ENCODE data around the gene SERPINF2. TPM values are rescaled to one million over a fixed set of nuclear protein-coding genes. Genes with fewer than 3 reads are reported as not detected.

SERPINF2 gene
- total RNA-seq, 1 donor from 2014 or later: 1.2 TPM

GRCh38 chr17:1711804-1712203 is 30.9 kb upstream of the SERPINF2 start:
- peaks cover 11% of the 10 kb centered on the region for H3K36me3 ChIP-seq (ENCODE audit: control insufficient read depth, insufficient read depth, low read length)
- H3K4me3 ChIP-seq (ENCODE audit: low read depth, low read length): no peak overlapping the region
- no peak for DNase-seq (ENCODE audit: low read depth)
- TF ChIP-seq CTCF (IDR thresholded peaks at IDR 0.05; ENCODE audit: insufficient read depth, low read length, poor library complexity, severe bottlenecking): no peak
- H3K27me3 ChIP-seq (ENCODE audit: control insufficient read depth, insufficient read depth, low read length): no peaks in the 10 kb centered on the region

- no peak for DNase-seq (ENCODE audit: low read depth)
- peaks cover 11% of the 10 kb centered on the region for H3K36me3 ChIP-seq (ENCODE audit: control insufficient read depth, insufficient read depth, low read length)
- H3K27me3 ChIP-seq (ENCODE audit: control insufficient read depth, insufficient read depth, low read length): no peaks in the 10 kb centered on the region
- TF ChIP-seq CTCF (IDR thresholded peaks at IDR 0.05; ENCODE audit: insufficient read depth, low read length, poor library complexity, severe bottlenecking): no peak
- no peak overlapping the region for H3K4me3 ChIP-seq (ENCODE audit: low read depth, low read length)
These were observed 30.4 kb upstream of the SERPINF2 start for GRCh38 chr17:1712271-1712670.

GRCh38 chr17:1713160-1713877 is 29.4 kb upstream of the SERPINF2 start:
- no peak for TF ChIP-seq CTCF (IDR thresholded peaks at IDR 0.05; ENCODE audit: insufficient read depth, low read length, poor library complexity, severe bottlenecking)
- Histone ChIP-seq H3K36me3 (ENCODE audit: control insufficient read depth, insufficient read depth, low read length) (peaks cover 11% of the 10 kb centered on the region), H3K4me3 (ENCODE audit: low read depth, low read length) (peak overlapping the region; percentile 89), H3K27me3 (ENCODE audit: control insufficient read depth, insufficient read depth, low read length) (no peaks in the 10 kb centered on the region)
- DNase-seq (ENCODE audit: low read depth): no peak

GRCh38 chr17:1713878-1714426 is 28.7 kb upstream of the SERPINF2 start:
- no peak for DNase-seq (ENCODE audit: low read depth)
- H3K4me3 ChIP-seq (ENCODE audit: low read depth, low read length): peak overlapping the region; percentile 89
- peak; percentile 71 for TF ChIP-seq CTCF (IDR thresholded peaks at IDR 0.05; ENCODE audit: insufficient read depth, low read length, poor library complexity, severe bottlenecking)
- peaks cover 11% of the 10 kb centered on the region for H3K36me3 ChIP-seq (ENCODE audit: control insufficient read depth, insufficient read depth, low read length)
- no peaks in the 10 kb centered on the region for H3K27me3 ChIP-seq (ENCODE audit: control insufficient read depth, insufficient read depth, low read length)

- no peak for TF ChIP-seq CTCF (IDR thresholded peaks at IDR 0.05; ENCODE audit: insufficient read depth, low read length, poor library complexity, severe bottlenecking)
- Histone ChIP-seq H3K36me3 (ENCODE audit: control insufficient read depth, insufficient read depth, low read length) (peaks cover 11% of the 10 kb centered on the region), H3K4me3 (ENCODE audit: low read depth, low read length) (peak overlapping the region; percentile 89), H3K27me3 (ENCODE audit: control insufficient read depth, insufficient read depth, low read length) (no peaks in the 10 kb centered on the region)
- peak; percentile 89 for DNase-seq (ENCODE audit: low read depth)
These were observed 28.2 kb upstream of the SERPINF2 start for GRCh38 chr17:1714427-1714979.
